Spleen (tissue), 7 donors: ENCODE measurements around the gene KCNH4.

Experiments used
- CTCF ChIP-seq, 11 experiments: fragments of 200-600 bp in 7 of 11; fragments of 450-650 bp in 4 of 11; sonication (generic) in 4 of 11; IDR thresholded peaks in 8 of 11; conservative IDR thresholded peaks in 3 of 11; 1 replicate in 7 of 11; 2 replicates in 4 of 11; pipeline versions ENCODE4 v1.4.0 to v1.8.0; 2016 to 2021; ENCODE audit warnings: antibody characterized with exemption in 11 of 11, inconsistent platforms in 4 of 11, mild to moderate bottlenecking in 1 of 11
- POLR2A ChIP-seq, 3 donors: fragments of 450-650 bp; IDR thresholded peaks; one replicate each; pipeline ENCODE4 v1.5.1; 2017; ENCODE audit warnings: antibody characterized with exemption in 3 of 3, mild to moderate bottlenecking in 1 of 3
- POLR2AphosphoS5 ChIP-seq, 3 donors: sonication (generic); formaldehyde crosslinking; IDR thresholded peaks; one replicate each; pipeline ENCODE4 v1.5.1; 2017; ENCODE audit warnings: antibody characterized with exemption in 3 of 3
- donor health status: DM: no; HTN: no; CAD: no; lungs with moderate emphysema.
- donor health status: DM: no; HTN: no; CAD: no.
- donor health status: DM: no; HTN: no; CAD: no.

- TF ChIP-seq CTCF (IDR thresholded peaks at IDR 0.05 in 8 of 11, conservative IDR thresholded peaks at IDR 0.05 in 3 of 11): no peak
- no peak for TF ChIP-seq POLR2A (IDR thresholded peaks at IDR 0.05)
- TF ChIP-seq POLR2AphosphoS5 (IDR thresholded peaks at IDR 0.05): no peak
Measured at GRCh38 chr17:42120161-42120769, 60.7 kb downstream of the KCNH4 start.
